Cardiac fibroblast (primary cell): ENCODE results near the gene CTTNBP2.

Experiments
- DNase-seq, 2 donors: peaks; one replicate each; pipeline versions ENCODE4 v3.0.0 to v3.0.0-alpha.2; 2010; ENCODE audit warnings: low read depth in 2 of 2
- H3K4me3 ChIP-seq, 2 donors: replicated peaks in 1 of 2; 1 replicate in 1 of 2; 2 replicates in 1 of 2; pipeline ENCODE4 v1.5.1; 2011; ENCODE audit warnings: low read depth in 2 of 2, low read length in 2 of 2, mild to moderate bottlenecking in 2 of 2, moderate library complexity in 1 of 2
- TF ChIP-seq, protein P1 (sequence below): IDR thresholded peaks from one replicate; pipeline ENCODE4 v1.5.1; 2011; ENCODE audit warnings: low read depth, mild to moderate bottlenecking, low read length, inconsistent platforms

CTTNBP2 gene

DNA sequence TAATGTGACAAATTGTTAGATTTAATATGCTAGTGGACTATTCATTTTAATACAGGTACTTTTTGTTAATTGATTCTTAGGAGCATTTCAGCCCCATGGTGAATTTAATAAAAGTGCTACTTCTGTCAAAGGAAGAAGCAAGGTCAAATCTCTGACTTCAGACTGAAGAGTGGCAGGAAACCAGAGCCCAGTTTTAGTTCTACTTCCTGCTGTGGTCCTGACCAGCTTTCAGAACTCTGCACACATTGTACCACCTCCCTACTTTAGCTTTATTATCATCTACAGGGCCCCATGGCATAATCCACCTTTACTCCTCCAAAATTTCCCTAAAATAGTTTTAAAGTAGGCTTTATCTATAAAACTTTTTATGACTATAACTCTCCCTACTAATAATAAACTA, 33.7 kb downstream of the CTTNBP2 start:
- TF ChIP-seq, protein P1, sequence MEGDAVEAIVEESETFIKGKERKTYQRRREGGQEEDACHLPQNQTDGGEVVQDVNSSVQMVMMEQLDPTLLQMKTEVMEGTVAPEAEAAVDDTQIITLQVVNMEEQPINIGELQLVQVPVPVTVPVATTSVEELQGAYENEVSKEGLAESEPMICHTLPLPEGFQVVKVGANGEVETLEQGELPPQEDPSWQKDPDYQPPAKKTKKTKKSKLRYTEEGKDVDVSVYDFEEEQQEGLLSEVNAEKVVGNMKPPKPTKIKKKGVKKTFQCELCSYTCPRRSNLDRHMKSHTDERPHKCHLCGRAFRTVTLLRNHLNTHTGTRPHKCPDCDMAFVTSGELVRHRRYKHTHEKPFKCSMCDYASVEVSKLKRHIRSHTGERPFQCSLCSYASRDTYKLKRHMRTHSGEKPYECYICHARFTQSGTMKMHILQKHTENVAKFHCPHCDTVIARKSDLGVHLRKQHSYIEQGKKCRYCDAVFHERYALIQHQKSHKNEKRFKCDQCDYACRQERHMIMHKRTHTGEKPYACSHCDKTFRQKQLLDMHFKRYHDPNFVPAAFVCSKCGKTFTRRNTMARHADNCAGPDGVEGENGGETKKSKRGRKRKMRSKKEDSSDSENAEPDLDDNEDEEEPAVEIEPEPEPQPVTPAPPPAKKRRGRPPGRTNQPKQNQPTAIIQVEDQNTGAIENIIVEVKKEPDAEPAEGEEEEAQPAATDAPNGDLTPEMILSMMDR, result no peak
- H3K4me3 ChIP-seq, result no peak overlapping the region
- DNase-seq, result no peak

DNA sequence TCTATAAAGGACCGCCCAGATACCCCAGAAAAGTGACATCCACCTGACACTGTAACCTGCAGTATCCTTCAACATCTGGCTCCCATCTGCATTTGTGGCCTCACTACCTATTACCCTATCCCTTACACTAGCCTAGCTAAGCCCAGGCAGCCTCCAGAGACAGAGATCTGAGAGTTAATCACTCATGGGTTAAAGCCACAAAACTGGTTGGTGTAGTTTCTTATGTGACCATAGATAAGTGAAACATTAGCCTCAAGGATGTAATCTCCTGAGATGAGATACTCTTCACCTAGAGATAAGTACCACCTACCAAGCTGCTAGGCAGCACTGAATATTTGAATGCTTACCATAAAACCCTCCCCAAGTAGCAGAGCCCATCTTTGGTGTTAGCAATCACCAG, 35.4 kb downstream of the CTTNBP2 start:
- H3K4me3 ChIP-seq, result no peak overlapping the region
- TF ChIP-seq, protein P1, result no peak

DNA sequence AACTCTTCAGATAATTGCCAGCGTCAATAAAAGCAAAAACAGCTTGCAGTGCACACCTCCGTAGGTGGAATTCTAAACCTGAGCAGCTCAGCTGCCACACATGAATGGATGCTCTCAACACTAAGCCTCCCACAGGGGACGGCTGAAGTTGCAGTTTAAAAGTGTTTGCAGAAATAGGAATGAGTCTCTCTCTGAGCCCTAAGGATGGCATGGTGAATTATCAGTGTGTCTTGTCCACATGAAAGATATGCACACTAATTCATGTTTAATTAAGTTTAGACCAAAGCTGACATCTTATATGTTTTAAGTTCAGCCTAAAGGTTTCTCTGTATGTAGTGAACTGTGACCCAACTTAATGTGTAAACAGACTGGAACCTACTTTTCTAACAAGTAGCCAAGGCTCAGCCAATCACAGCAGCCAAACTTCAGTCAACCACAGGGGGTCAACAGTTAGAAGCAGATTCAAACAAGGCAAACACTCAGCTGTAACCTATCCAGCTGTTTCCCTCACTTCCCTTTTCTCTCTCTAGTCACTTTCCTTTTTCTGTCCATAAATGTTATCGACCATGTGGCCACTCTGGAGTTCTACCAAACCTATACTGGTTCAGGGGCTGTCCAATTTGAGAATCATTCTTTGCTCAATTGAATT, 38.1 kb downstream of the CTTNBP2 start:
- no peak overlapping the region for H3K4me3 ChIP-seq
- no peak for DNase-seq
- TF ChIP-seq, protein P1, result no peak

More for the DNA sequence above, 35.4 kb downstream of the CTTNBP2 start:
- DNase-seq, result no peak

DNA sequence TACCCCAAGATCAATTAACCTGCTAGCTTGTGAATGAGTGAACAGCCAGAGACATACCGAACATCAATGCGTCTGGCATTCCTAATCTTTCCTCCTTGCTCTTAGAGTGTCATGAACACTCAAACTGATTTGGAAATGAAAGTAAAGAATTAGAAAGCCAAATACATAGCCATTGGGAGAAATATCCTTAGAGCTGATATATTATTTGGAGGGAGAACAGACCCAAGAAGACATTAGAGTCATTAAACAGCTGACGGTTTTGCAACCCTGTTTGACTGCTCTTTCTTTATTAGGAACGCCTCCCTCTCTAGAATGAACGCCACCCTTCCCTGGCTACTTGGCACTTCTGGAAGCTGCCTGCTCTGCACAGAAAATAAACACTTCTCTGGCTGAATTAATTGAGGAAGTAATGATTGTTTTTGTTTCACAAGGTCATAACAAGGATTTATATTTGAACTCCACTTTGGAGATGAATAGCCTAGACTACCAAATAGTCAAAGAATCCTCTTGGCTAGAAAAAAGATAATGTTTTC, 42.8 kb downstream of the CTTNBP2 start:
- no peak for DNase-seq
- TF ChIP-seq, protein P1, result no peak
- no peak overlapping the region for H3K4me3 ChIP-seq

DNA sequence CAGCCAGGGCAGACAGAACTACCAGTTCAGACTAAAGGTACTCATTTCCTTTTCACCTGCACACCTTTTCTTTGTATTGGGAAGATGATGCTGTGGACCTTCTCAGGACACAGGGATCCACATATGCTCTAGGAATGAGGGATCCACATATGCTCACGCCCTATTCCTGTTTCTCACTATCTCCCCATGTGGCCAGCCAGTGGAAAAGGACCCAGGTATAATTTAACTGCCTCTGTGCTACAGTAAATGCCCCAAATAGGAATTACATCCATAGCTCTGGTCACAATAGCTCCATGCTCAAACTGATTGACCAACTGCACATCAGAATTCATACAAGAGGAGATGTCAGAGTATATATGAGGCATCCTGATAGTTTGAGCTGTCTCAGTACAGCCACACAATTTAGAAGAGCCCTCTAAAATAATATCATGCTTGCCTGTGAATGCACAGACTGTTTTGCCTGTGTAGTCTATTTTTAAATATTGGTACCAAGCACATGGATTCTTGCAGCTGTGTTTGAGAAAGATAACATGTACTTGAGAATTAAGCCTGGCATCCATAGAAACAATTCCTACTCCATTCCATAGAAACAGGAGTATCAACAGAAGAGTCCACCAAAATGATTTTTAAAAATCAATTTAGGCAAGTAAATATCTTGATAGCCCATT, 43.7 kb downstream of the CTTNBP2 start:
- no peak for DNase-seq
- TF ChIP-seq, protein P1, result no peak
- no peak overlapping the region for H3K4me3 ChIP-seq

DNA sequence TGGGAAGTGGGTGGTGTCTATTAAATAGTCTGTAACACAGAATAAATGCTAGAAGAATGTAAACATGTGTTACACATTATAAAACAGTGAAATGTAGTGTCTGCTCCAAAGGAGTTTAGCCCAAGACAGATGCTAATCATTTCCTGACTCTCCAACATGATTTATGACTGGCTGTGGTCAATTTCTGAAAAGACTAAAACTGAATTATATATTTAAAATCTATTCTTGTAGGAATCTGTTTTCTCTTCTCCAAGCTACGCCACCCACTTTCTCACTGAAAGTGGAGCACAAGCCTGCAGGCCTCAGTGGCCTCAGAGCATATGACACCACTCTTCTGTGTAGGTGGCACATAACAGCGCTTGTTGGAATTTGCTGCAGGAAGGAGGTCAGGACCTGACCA, 44.4 kb downstream of the CTTNBP2 start:
- H3K4me3 ChIP-seq, result no peak overlapping the region
- TF ChIP-seq, protein P1, result no peak
- no peak for DNase-seq
